Skeletal muscle satellite cell (primary cell): ENCODE data around the gene RECQL.
"Not testable (repeated sequence)": the region's sequence is repeated elsewhere in the genome, so short reads cannot be mapped to it uniquely, and the experiment has no call there.

Experiments
- H3K27me3 ChIP-seq: 2 replicates; pipeline ENCODE4 v1.7.0; 2013; ENCODE audit warnings: low read length; ENCODE audit not compliant: control insufficient read depth, insufficient read depth
- H3K36me3 ChIP-seq: 2 replicates; pipeline ENCODE4 v1.7.0; 2013; ENCODE audit warnings: mild to moderate bottlenecking, control low read depth, low read length; ENCODE audit not compliant: insufficient read depth
- H3K4me1 ChIP-seq: 2 replicates; pipeline ENCODE4 v1.7.0; 2013; ENCODE audit warnings: low read length; ENCODE audit not compliant: control insufficient read depth, insufficient read depth
- H3K4me2 ChIP-seq: 2 replicates; pipeline ENCODE4 v1.7.0; 2013; ENCODE audit warnings: mild to moderate bottlenecking, low read length
- H3K4me3 ChIP-seq: 2 replicates; pipeline ENCODE4 v1.7.0; 2013; ENCODE audit warnings: low read length
- H3K9ac ChIP-seq: 2 replicates; pipeline ENCODE4 v1.7.0; 2013; ENCODE audit warnings: mild to moderate bottlenecking, low read depth, low read length, moderate library complexity
- H3K9me3 ChIP-seq: replicated peaks from 2 replicates; pipeline ENCODE4 v1.7.0; 2013; ENCODE audit warnings: mild to moderate bottlenecking, control low read depth, low read length

The RECQL gene

GRCh38 chr12:21500786-21501257 is 613 bp downstream of the RECQL start:
- H3K4me3 ChIP-seq: peak overlapping the region; percentile 88
- peaks cover 32% of the 10 kb centered on the region for H3K36me3 ChIP-seq
- H3K9ac ChIP-seq: peak overlapping the region; percentile 100
- H3K4me1 ChIP-seq: peaks cover 28% of the 10 kb centered on the region
- H3K9me3 ChIP-seq: no peaks in the 10 kb centered on the region
- peak overlapping the region; percentile 86 for H3K4me2 ChIP-seq
- H3K27me3 ChIP-seq: no peaks in the 10 kb centered on the region

DNA sequence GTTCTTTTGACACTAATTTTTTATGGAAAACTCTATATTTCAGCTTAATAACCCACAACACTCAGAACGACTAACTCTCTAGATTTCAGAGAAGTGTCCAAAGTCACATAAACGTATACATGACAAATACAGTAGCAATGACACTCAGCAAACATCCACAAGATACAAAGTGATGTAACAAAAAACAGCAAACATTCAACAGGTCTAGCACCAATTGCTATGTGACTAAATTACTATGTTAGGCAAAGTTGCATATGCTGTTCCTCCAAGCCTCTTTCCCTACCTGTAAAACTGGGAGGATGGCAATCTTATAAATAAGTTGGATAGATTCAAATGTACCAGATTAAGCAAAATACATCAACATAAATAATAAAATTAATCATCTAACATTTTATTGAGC is 1.7 kb downstream of the RECQL start:
- peak overlapping the region; percentile 100 for H3K9ac ChIP-seq
- H3K4me2 ChIP-seq: peak overlapping the region; percentile 86
- H3K36me3 ChIP-seq: peaks cover 40% of the 10 kb centered on the region
- H3K27me3 ChIP-seq: no peaks in the 10 kb centered on the region
- no peaks in the 10 kb centered on the region for H3K9me3 ChIP-seq
- H3K4me1 ChIP-seq: peaks cover 28% of the 10 kb centered on the region
- H3K4me3 ChIP-seq: peak overlapping the region; percentile 88

DNA sequence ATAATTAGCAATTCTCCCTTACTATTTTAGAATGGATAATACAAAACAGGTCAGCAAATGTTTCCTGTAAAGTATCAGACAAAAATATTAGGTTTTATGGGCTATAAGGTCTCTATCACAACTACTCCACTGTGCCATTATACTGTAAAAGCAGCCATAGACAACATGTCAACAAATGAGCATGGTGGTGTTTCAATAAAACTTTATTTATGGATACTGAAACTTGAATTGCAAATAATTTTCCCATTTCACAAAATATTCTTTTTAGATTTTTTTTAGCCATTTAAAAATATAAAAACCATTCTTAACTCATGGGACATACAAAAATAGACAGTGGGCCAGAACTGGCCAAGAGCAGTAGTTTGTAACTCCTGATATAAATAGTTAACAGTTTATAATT is 15.4 kb downstream of the RECQL start:
- H3K4me1 ChIP-seq: no peaks in the 10 kb centered on the region
- no peak overlapping the region for H3K4me3 ChIP-seq
- no peak overlapping the region for H3K9ac ChIP-seq
- no peaks in the 10 kb centered on the region for H3K9me3 ChIP-seq
- no peak overlapping the region for H3K4me2 ChIP-seq
- H3K27me3 ChIP-seq: no peaks in the 10 kb centered on the region
- H3K36me3 ChIP-seq: peaks cover 55% of the 10 kb centered on the region

DNA sequence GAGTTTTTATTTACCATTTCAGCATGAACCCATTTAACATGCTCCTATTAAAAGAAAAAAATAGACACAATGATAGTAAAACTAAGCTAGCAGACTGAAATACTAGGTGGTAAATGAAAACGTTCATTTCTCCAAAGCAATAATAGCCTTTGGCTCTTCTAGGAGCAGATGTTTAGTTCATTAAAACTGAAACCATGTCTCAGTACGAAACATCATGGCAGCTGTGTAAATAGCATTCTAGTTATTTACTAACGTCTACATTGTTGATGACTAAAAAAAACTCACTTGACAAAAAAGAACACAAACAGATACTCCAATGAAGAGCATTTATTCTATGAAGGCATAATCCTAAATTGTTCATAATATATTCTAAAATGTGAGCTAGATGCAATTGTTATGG is 17.9 kb downstream of the RECQL start:
- H3K36me3 ChIP-seq: peaks cover 53% of the 10 kb centered on the region
- H3K9ac ChIP-seq: no peak overlapping the region
- no peaks in the 10 kb centered on the region for H3K9me3 ChIP-seq
- H3K4me1 ChIP-seq: no peaks in the 10 kb centered on the region
- H3K4me2 ChIP-seq: no peak overlapping the region
- no peak overlapping the region for H3K4me3 ChIP-seq
- no peaks in the 10 kb centered on the region for H3K27me3 ChIP-seq

DNA sequence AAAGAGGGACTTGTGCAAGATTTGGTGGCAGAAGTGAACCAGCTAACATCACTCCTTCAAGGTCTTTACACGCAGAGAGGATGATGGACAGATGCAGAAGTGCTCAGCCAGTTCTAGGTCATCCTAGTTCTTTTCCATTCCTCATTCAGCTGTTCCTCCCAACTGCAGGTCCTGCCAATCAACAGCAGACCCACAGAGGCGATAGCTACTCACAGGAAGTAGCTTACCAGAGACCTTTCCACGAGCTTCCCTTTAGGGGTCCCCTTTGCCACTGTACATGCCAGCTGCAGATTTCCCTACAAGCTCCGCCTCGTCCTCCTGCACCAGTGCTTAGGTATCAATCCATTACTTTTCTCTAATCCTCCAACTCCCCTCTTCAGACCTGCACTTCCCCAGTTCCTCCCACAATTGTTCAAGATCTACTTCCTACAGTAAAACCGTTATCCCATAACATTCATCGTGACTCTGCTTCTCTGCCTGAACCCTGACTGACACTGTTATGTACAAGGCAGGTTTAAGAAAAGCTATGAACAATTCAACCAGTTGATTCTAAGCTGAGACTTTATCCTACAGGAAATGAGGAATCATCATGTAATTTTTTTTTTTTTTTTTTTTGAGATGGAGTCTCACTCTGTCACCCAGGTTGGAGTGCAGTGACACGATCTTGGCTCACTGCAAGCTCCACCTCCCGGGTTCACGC is 22.5 kb downstream of the RECQL start:
- H3K27me3 ChIP-seq: no peaks in the 10 kb centered on the region
- no peaks in the 10 kb centered on the region for H3K9me3 ChIP-seq
- H3K4me2 ChIP-seq: no peak overlapping the region
- peaks cover 60% of the 10 kb centered on the region for H3K36me3 ChIP-seq
- no peak overlapping the region for H3K9ac ChIP-seq
- no peak overlapping the region for H3K4me3 ChIP-seq
- H3K4me1 ChIP-seq: peaks cover 13% of the 10 kb centered on the region

DNA sequence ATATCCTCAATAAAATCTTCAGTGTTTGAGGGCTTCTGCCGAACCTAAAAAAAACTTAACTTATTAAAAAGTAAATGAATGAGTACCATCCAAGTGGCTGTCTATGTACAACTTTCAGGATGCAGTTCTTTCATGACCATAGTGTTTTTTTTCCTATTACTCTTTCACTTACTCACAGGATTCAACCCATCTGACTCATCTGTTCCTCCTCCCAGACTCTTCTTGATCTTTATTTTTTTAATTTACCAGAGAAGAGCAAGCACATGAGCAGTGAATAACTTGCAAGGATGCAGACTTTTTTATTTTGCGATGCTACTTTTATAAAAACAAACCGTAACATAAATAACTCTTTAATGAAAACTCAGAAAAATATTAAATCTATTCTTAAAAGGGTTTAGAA is 24.5 kb downstream of the RECQL start:
- Histone ChIP-seq H3K4me1 (peaks cover 13% of the 10 kb centered on the region), H3K9ac (no peak overlapping the region), H3K36me3 (peaks cover 66% of the 10 kb centered on the region), H3K9me3 (no peaks in the 10 kb centered on the region), H3K4me3 (no peak overlapping the region), H3K4me2 (peak overlapping the region; percentile 33), H3K27me3 (no peaks in the 10 kb centered on the region)

GRCh38 chr12:21475552-21475951 is 25.9 kb downstream of the RECQL start:
- Histone ChIP-seq H3K4me2 (no peak overlapping the region), H3K9ac (no peak overlapping the region), H3K4me1 (peaks cover 13% of the 10 kb centered on the region), H3K4me3 (no peak overlapping the region), H3K9me3 (no peaks in the 10 kb centered on the region), H3K27me3 (no peaks in the 10 kb centered on the region), H3K36me3 (peaks cover 67% of the 10 kb centered on the region)

- peaks cover 10% of the 10 kb centered on the region for H3K4me1 ChIP-seq
- H3K27me3 ChIP-seq: no peaks in the 10 kb centered on the region
- H3K9me3 ChIP-seq: no peaks in the 10 kb centered on the region
- peaks cover 63% of the 10 kb centered on the region for H3K36me3 ChIP-seq
- H3K4me3 ChIP-seq: no peak overlapping the region
- H3K9ac ChIP-seq: no peak overlapping the region
- H3K4me2 ChIP-seq: no peak overlapping the region
Measured at GRCh38 chr12:21472197-21472823, 29.1 kb downstream of the RECQL start.

DNA sequence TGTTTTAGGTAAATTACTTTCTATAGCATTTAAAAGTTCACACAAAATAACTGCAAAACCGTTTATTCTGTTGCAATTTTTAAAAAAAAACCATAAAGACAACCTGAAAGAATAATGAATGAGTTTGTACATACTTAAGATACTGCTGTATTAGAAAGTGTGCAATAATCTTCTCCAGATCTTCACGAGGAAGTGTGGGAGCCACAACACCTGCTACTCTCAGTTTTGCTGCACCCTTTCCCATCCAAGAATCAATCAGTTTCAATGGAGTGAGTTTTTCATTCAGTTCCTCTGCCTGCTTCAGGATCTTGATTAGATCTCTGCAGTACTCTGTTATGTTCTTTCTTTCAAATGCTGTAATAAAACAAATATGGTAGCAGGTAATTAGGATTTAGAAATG is 30.1 kb downstream of the RECQL start:
- Histone ChIP-seq H3K36me3 (peaks cover 58% of the 10 kb centered on the region), H3K9ac (no peak overlapping the region), H3K4me1 (peaks cover 2% of the 10 kb centered on the region), H3K4me3 (no peak overlapping the region), H3K9me3 (no peaks in the 10 kb centered on the region), H3K4me2 (no peak overlapping the region), H3K27me3 (no peaks in the 10 kb centered on the region)

- not testable (repeated sequence) for H3K27me3 ChIP-seq, H3K4me1 ChIP-seq, H3K9ac ChIP-seq, H3K9me3 ChIP-seq, H3K4me2 ChIP-seq, H3K4me3 ChIP-seq
- H3K36me3 ChIP-seq: peaks cover 21% of the 10 kb centered on the region
Measured at GRCh38 chr12:21467334-21467733, 34.1 kb downstream of the RECQL start.

GRCh38 chr12:21459474-21459873 is 42.0 kb downstream of the RECQL start:
- Histone ChIP-seq H3K4me1 (no peaks in the 10 kb centered on the region), H3K36me3 (peaks cover 22% of the 10 kb centered on the region)

DNA sequence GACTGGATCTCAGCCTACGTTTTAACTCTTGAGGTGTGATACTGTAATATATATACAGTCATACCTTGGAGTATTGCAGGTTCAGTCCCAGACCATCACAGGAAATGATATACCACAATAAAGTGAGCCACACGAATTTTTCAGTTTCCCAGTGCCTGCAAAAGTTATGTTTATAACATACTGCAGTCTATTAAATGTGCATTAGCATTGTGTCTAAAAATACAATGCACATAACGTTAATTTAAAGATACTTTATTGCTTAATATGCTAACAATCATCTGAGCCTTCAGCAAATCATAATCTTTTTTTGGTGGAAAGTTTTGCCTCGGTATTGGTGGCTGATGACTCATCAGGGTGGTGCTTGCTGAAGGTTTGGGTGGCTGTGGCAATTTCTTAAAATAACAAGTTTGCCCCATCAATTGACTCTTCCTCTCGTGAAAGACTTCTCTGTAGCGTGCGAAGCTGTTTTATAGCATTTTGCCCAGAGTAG is 45.1 kb downstream of the RECQL start:
- no peak overlapping the region for H3K4me2 ChIP-seq
- H3K36me3 ChIP-seq: peaks cover 22% of the 10 kb centered on the region
- no peaks in the 10 kb centered on the region for H3K4me1 ChIP-seq
- H3K9ac ChIP-seq: no peak overlapping the region
- no peak overlapping the region for H3K4me3 ChIP-seq
- no peaks in the 10 kb centered on the region for H3K27me3 ChIP-seq
- H3K9me3 ChIP-seq: no peaks in the 10 kb centered on the region

More at GRCh38 chr12:21459474-21459873, 42.0 kb downstream of the RECQL start:
- no peak overlapping the region for H3K4me3 ChIP-seq
- H3K4me2 ChIP-seq: no peak overlapping the region
- no peak overlapping the region for H3K9ac ChIP-seq
- no peaks in the 10 kb centered on the region for H3K27me3 ChIP-seq
- H3K9me3 ChIP-seq: no peaks in the 10 kb centered on the region
